GM19025 (cell line): Measurements from ENCODE around the gene MRC2.
"Not testable (repeated sequence)": the region's sequence is repeated elsewhere in the genome, so short reads cannot be mapped to it uniquely, and the experiment has no call there.

Experiments
- ATAC-seq: cut with Tn5 transposase; IDR thresholded peaks from one replicate; pipeline ENCODE4 v1.9.1; 2021; ENCODE audit warnings: mild to moderate bottlenecking, low read depth, moderate library complexity; ENCODE audit not compliant: unreplicated experiment

MRC2 gene, protein sequence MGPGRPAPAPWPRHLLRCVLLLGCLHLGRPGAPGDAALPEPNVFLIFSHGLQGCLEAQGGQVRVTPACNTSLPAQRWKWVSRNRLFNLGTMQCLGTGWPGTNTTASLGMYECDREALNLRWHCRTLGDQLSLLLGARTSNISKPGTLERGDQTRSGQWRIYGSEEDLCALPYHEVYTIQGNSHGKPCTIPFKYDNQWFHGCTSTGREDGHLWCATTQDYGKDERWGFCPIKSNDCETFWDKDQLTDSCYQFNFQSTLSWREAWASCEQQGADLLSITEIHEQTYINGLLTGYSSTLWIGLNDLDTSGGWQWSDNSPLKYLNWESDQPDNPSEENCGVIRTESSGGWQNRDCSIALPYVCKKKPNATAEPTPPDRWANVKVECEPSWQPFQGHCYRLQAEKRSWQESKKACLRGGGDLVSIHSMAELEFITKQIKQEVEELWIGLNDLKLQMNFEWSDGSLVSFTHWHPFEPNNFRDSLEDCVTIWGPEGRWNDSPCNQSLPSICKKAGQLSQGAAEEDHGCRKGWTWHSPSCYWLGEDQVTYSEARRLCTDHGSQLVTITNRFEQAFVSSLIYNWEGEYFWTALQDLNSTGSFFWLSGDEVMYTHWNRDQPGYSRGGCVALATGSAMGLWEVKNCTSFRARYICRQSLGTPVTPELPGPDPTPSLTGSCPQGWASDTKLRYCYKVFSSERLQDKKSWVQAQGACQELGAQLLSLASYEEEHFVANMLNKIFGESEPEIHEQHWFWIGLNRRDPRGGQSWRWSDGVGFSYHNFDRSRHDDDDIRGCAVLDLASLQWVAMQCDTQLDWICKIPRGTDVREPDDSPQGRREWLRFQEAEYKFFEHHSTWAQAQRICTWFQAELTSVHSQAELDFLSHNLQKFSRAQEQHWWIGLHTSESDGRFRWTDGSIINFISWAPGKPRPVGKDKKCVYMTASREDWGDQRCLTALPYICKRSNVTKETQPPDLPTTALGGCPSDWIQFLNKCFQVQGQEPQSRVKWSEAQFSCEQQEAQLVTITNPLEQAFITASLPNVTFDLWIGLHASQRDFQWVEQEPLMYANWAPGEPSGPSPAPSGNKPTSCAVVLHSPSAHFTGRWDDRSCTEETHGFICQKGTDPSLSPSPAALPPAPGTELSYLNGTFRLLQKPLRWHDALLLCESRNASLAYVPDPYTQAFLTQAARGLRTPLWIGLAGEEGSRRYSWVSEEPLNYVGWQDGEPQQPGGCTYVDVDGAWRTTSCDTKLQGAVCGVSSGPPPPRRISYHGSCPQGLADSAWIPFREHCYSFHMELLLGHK (N-terminal part only)

DNA sequence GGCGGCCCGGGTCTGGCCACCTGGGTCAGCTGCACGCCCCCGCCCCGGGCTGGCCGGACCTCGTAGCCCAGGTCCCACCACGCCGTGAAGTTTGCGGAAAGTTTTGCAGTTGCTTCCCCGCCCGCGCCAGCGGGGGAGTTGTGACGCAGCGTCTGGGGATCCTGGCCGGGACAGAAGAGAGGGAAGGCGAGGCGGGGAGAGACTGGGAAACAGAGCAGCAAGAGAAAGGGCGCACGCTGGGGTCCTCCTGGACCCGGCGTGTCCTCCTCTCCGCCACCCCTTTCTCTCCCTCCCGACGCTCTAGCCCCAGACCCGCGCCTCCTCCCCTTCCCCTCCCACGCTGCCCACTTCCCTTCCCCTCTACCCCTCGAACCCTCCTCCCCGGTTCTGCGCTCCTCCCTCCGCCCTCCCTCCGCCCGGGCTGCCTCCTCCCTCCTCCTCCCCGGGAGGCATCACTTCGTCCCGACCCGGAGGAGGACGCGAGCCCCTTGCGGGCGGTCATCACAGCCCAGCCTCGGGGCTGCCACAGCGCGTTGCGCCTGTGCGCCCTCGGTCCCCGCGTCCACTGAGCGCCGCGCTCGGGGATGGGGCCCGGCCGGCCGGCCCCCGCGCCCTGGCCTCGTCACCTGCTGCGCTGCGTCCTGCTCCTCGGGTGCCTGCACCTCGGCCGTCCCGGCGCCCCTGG, at the start of gene MRC2:
Gene MRC2, plus strand, starts transcription at position 452 of the 685 bp plus-strand sequence. Its CDS starts 133 bp downstream, at position 585.
- no peak for ATAC-seq

- no peak for ATAC-seq
Observed at GRCh38 chr17:62578757-62579487, 48.5 kb upstream of the MRC2 start.

GRCh38 chr17:62580947-62581346, 46.5 kb upstream of the MRC2 start:
- no peak for ATAC-seq

DNA sequence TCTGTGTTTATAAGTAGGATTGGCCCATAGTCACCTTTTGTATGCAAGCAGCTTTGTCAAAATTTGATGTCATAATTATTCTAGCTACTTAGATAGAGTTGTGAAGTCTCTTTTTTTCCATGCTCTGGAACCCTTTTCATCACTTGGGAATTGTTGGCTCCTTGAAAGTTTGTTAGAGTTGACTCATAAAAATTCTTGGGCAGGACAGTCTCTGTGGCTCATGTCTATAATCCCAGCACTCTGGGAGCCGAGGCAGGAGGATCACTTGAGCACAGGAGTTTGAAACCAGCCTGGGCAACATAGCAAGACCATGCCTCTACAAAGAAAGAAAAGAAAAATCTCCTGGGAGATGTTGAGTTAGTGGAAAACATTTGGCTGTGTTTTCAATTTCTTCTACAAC, 45.7 kb upstream of the MRC2 start:
- no peak for ATAC-seq

GRCh38 chr17:62587554-62587953, 39.9 kb upstream of the MRC2 start:
- no peak for ATAC-seq

- no peak for ATAC-seq
Observed at GRCh38 chr17:62588109-62588508, 39.4 kb upstream of the MRC2 start.

DNA sequence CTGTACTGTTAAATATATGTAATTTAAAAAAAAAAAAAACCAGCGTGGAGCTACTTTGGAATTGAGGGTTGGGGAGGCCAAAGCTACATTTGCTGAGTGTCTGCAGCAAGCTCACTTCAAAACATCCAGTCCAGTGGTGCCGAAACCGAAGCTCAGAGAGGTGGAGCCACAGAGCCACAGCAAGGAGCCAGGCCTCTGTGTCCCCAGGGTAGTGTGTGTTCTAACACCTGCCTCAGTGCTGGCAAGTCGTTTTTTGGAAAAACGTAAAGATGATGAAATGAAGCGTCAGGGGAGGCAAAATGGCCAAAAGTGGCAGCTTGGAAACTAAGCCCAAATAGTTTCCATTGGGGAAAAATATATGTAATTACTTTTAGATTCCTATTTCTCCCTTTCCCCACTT, 36.1 kb upstream of the MRC2 start:
- no peak for ATAC-seq

DNA sequence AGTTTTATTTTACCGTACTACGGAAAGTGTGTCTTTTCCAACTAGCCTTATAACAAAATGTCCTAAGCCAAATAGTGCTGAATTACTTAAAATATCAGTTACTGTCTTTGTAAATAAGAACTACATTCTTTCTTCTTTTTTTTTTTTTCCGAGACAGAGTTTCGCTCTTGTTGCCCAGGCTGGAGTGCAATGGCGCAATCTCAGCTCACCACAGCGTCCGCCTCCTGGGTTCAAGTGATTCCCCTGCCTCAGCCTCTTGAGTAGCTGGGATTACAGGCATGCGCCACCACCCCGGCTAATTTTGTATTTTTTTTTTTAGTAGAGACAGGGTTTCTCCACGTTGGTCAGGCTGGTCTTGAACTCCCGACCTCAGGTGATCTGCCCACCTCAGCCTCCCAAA, 35.6 kb upstream of the MRC2 start:
- not testable (repeated sequence) for ATAC-seq

GRCh38 chr17:62592341-62593099, 35.0 kb upstream of the MRC2 start:
- no peak for ATAC-seq

DNA sequence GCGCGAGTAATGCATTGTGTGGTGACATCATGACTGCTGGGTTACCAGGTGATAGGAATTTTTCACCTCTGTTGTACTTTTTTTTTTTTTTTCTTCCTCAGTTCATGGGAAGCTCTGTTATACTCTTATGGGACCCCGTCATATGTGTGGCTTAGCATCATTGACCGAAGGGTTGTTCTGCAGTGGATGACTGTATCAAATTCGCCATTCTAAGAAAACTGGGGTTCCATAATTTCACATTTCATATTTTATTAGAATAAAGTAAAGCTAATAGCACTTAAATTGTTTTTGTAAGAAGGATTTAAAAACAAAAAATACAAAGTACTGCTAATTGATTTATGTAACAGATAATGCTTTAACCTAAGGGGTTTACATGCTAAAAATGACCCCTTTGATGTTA, 32.0 kb upstream of the MRC2 start:
- no peak for ATAC-seq

DNA sequence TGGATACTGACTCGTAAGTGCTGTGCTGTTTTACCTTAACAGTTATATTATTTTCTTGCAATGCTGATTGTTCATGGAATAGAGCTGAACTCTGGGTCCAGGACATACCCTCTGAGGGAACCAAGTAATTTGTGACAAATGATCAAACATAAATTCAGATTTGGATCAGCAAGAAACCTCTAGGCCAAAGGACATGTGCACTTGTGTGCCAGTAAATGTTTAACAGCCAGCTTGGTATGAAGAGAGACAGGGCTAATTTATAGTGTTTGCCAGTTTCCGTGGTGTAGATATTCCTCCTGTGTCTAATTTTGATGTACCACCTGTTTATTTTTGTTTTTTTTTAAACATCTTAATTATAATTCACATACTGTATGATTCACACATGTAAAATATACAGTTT, 30.8 kb upstream of the MRC2 start:
- no peak for ATAC-seq

DNA sequence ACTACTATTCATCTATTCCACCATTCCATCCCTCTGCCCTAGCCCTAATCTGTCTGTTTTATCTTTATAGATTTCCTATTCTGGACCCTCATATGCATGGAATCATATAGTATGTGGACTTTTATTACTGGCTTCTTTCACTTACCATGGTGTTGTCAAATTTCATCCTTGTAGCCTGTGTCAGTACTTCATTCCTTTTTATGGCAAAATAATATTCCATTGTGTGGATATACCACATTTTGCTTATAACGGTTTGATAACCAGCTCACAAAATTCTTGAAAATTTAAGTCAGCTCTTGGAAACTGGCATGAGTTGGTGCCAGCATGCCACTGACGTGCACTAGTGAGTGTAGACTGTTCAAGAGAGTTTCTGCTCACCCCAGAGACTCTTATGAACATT, 30.3 kb upstream of the MRC2 start:
- no peak for ATAC-seq

DNA sequence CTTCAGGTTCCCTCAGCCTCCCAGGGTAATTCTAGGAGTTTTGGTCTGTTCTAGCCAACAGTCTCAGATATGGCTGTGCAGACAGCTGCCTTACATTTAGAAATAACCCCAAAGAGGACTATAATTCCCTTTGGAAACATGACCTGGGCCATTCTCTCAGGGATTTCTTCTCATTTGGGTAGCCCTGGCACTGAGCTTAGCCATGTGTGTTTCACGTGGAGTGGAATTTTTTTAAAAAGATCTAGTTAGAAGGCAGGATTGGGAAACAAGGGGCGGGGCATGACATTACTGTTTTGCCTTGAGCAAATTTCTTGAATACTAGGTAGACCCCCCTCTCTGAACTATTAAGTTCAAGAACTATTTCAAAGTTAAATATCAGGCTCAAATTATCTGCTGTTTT, 29.6 kb upstream of the MRC2 start:
- ATAC-seq = no peak

DNA sequence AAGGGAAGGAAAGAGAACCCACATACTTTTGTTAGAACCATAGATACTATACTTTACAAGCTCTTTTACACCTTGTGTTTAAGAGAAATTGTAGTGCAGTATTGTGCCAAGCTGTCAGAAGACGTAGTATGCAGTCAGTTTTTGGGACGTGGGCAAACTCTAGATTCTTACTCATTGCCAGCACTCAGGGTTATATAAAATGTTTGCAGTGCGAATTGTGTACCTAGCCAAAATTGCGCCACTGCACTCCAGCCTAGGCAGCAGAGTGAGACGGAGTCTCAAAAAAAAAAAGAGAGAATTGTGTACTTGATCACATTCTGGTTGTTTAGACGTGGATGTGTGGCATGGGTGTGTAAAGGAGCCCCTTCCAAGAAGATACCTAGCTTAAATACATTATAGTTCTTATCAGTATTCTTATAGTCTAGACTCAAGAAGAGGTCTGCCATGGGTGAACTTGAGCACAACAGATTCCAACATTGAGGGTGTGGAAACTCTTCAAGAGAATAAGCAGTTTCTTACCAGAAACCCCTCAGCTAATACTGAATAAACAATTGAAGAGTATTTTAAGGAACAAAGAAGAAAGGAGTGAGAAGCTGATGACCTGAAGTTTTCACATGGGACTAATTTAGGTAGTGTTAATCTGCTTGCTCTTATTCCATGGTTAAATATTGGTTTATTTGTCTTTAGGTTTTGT, 27.4 kb upstream of the MRC2 start:
- no peak for ATAC-seq

DNA sequence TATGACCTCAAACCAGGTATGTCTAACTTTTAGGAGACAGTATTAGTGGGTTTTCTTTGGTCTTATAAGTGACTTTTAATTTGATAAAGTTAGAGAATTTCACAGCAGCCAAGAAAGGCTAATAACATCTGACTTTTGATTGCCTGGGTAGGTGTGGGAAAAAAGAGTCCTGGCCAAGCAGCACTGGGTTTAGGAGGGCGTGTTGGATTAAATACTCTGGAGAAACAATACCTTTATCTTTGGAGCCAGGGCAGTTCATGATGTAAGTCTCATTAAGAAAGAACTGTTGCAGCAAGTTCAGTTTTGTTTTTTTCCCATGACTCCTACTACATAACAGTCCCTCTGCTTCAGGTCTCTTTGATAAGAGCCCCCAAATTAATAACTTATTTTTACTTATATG, 26.7 kb upstream of the MRC2 start:
- ATAC-seq = no peak

DNA sequence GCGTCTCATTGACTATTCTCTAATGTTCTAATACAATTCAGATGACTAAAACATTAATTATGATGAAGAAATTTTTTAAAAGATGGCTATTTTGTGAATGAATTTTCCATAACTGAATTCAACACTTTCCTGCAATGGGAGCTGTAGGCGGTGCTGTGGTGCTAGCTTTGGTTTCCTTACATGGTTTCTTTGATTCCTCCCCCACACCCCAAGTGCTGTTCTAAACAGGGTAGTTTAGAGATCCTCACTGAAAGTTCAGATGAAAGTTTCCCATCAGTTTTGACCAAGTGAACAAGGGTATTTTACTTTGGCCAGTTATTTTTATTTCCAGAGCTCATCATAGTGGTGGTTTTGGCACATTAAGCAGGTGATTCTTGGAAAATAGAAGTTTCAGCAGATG, 26.0 kb upstream of the MRC2 start:
- no peak for ATAC-seq

- ATAC-seq = not testable (repeated sequence)
Observed at GRCh38 chr17:62603783-62604182, 23.7 kb upstream of the MRC2 start.

DNA sequence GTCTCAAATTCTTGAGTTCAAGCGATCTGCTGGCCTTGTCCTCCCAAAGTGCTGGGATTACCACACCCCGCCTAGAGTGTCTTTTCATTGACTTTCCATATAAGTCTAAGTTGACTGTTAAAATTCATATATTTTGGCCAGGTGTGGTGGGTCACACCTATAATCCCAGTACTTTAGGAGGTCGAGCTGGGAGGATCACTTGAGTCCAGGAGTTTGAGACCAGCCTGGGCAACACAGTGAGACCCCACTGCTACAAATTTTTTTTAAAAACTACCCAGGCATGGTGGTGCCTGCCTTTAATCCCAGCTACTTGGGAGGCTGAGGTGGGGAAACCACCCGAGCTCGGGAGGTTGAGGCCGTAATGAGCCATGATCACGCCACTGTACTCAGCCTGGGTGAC, 21.9 kb upstream of the MRC2 start:
- no peak for ATAC-seq
